GM18909 (cell line): ENCODE results near the gene RPS2.

Experiments used
- ATAC-seq: cut with Tn5 transposase; IDR thresholded peaks from one replicate; pipeline ENCODE4 v1.9.1; 2021; ENCODE audit warnings: mild to moderate bottlenecking; ENCODE audit not compliant: unreplicated experiment, poor library complexity

The RPS2 gene

DNA sequence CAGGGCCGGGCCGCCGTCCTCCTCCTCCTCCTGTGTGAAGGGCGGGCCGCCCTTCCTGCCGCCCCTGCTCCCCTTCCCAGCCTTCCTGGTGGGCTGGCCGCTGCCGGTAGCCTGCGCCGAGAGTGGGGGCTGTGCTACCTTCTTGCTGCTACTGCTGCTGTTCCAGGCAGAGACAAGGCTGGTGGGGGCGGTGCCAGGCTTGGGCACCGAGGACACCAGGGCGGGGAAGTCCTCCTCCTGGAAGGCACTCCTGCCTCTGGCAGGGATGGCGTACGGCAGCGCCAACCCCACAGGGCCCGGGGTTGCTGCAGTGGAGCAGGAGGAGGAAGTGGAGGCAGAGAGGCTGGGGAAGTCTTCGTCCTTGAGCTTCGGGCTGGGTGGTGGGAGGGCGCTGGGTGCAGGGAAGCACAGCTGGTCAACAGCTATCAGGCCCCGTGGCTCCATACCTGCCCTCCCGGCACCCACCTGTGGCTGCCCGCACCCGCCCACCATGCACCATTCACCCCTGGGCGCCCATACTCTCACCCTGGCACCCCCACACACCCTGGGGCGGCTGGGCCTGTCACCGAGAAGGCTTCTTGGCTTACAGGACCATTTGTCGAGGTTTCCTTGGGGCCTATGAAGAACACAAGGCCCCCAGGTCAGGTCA lies 35.4 kb upstream of the RPS2 start:
- ATAC-seq, result no peak

DNA sequence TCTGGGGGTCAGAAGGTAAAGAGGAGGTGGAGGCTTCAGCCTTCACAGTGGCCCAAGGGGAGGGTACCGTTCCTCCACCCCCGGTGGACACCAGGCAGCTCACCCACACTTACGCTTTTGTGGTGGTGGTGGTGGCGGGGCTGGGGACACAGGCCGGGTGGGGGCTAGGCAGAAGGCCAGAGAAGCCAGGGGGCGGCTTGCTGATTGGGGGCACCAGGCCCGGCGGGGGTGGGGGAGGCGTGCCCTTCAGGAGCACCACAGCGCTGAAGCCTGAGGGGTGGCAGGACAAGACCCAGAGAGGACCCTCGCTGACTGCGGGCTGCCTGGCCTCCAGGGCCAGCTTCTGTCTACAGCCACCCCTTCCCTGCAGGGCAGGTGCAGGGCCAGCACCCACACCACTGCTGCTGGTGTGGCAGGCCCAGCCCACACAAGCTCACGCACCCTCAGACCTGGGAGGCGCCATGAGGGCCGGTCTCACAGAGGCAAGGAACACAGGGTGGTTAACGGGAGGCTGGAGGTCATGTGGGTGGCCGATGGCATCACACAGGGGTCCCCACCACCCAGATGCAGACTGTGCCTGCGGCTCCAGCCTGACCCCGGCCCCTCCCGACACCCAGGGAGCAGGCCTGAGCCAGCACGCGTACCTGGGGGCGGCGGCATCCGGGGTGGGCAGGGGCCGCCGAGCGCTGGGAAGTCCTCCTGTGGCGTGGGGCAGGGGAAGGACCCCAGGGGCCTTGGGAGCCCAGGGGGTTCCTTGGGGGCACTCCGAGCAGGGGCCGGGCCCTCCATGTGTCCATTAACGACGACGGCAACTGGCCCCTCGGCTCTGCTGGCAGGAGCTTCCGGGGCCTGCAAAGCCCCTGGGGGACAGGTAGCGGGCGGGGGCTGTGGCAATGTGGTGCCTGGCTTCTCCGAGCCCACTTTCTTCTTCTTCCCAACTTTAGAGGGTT lies 34.5 kb upstream of the RPS2 start:
- no peak for ATAC-seq

GRCh38 chr16:1998360-1998835 lies 33.8 kb upstream of the RPS2 start:
- no peak for ATAC-seq

DNA sequence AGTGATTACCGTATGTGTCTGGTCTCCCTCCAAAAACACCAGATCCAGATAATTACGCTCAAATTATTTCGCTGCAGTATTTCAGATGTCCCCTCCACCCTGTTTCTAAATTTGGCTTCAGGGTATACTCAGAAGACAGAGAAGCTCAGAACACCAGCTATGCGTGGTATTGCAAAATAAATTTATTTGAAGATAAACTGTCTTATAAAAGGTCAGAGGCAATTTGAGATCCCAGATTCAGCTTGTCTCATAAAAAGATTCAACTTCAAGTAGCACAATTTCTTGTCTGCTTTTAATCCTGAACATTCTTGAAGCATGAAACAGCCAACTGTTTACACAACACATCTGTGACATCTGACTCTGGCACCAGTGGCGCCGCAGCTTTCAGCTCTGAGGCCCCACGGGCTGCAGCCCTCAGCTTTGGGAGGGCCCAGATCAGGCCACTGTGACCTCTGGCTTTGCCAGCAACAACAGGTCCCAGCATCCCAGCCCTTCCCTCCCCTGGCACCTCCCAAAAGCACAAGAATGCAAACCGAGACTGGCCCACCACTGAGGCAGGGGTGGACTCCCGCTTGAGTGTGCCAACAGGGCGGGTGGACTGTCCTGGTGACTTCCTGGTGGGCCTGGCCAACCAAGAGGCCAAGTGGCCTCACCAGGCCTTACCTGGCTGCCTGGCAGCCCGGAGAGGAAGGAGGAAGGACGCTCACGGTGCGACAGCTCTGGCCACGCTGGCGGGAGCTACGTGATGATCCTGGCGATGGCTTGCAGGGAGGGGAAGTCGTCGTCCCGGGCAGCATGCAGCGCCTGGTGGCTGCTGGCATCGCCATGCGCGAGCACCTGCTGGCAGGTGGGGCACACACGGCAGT lies 33.1 kb upstream of the RPS2 start:
- ATAC-seq, result no peak

GRCh38 chr16:1993731-1994131 lies 29.1 kb upstream of the RPS2 start:
- no peak for ATAC-seq

GRCh38 chr16:1992704-1993317 lies 28.2 kb upstream of the RPS2 start:
- no peak for ATAC-seq

- ATAC-seq, result peak; percentile 47
Measured at GRCh38 chr16:1991948-1992703, 27.5 kb upstream of the RPS2 start.

- ATAC-seq, result peak; percentile 9
Measured at GRCh38 chr16:1991588-1991947, 26.9 kb upstream of the RPS2 start.

- ATAC-seq, result peak; percentile 34
Measured at GRCh38 chr16:1991135-1991551, 26.5 kb upstream of the RPS2 start.

DNA sequence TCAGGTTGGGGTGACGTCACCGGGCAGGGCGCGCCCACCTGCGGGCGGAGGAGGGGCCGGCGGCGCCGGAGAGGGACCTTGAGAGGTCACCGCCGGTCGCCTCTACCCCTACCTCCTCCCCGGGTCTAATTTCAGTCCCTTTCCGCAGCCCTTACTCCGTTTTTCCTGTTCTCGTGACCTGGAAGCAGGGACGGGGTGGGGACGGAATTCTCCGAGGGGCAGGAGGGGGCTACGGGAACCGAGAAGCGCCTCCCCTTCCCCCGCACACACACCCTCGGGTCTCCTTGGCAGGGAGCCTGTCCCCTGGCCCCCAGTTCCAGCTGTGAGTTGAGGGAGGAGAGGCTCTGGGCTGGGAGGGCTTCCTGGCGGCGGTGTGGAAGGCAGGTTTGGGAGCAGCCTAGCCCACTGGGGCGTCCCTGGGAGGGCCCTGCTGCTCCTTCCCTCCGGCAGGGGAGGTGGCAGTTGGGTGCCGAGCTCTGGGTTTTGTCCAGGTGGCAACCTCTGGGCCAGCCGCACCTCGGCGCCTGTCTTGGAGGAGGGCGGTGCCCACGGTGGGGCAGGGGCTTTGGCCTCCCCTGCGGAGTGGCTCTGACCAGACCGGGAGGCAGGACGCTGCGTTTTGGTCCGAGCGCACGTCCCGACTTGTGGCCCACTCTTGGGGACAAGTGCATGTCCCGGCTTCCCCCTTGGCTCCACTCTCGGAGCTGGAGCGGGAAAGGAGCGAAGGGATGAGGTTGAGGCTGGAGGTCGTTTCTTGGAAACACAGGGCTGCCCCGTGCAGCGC lies 25.9 kb upstream of the RPS2 start:
- ATAC-seq, result no peak

GRCh38 chr16:1990101-1990350 lies 25.4 kb upstream of the RPS2 start:
- ATAC-seq, result no peak

DNA sequence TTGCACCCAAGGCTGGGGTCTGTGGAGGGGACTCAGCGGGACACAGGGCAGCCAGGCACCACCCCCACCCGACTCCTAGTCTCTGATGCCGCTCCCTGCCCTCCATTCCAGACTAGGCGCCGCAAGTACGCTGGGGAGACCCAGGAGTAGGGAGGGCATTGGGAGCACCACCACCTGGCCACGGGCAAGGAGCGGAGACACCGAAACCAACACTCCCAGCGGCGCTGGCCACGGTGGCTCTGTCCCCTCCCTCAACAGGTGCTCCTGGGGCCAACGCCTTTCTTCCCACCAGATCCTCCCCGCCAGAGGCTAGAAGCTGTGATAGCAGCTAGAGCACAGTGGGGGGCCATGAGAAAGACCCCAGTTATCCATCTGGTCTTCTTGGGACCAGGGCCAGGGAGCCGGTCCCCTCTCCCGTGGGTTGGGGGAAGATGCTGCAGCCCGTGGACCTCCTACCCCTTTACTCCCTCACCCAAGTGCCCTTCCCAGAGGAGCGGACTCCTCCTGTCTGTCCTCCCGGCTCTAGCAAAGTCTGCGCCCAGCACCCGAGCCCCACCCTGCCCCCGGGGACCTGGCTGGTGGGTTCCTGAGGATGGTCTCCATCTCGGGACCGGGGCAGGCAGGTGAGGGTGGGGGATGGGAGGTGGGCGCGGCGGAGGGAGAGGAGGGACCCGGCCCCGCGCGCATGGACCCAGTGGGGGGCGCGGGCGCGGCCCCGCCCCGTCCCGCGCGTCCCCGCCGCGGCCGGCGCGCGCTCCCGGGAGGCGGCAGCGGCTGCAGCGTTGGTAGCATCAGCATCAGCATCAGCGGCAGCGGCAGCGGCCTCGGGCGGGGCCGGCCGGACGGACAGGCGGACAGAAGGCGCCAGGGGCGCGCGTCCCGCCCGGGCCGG lies 24.8 kb upstream of the RPS2 start, which contains the start of gene SYNGR3:
Gene SYNGR3 (plus strand): TSS at position 762 of the 892 bp plus-strand sequence. CDS start 133 bp downstream, outside the sequence.
- ATAC-seq, result no peak

DNA sequence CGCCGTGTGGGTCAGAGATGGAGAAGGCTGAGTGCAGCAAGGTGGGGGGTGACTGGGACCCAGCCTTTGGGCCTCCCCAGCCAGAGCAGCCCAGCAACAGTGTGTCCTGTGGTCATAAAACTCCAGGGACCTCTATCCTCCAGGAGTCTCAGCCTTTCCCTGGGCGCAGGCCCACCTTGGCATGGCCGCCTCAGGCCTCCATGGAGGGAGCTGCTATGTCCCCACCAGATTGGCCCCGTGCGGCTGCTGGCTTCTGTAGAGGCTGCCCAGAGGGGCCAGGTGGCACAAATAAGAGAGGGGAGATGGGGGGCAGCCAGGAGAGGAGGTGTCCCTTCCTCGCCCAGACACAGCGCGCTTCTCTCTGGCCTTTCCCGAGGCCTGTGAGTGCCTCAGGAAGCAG lies 22.6 kb upstream of the RPS2 start:
- no peak for ATAC-seq

- ATAC-seq, result no peak
Measured at GRCh38 chr16:1985466-1986150, 21.0 kb upstream of the RPS2 start.

DNA sequence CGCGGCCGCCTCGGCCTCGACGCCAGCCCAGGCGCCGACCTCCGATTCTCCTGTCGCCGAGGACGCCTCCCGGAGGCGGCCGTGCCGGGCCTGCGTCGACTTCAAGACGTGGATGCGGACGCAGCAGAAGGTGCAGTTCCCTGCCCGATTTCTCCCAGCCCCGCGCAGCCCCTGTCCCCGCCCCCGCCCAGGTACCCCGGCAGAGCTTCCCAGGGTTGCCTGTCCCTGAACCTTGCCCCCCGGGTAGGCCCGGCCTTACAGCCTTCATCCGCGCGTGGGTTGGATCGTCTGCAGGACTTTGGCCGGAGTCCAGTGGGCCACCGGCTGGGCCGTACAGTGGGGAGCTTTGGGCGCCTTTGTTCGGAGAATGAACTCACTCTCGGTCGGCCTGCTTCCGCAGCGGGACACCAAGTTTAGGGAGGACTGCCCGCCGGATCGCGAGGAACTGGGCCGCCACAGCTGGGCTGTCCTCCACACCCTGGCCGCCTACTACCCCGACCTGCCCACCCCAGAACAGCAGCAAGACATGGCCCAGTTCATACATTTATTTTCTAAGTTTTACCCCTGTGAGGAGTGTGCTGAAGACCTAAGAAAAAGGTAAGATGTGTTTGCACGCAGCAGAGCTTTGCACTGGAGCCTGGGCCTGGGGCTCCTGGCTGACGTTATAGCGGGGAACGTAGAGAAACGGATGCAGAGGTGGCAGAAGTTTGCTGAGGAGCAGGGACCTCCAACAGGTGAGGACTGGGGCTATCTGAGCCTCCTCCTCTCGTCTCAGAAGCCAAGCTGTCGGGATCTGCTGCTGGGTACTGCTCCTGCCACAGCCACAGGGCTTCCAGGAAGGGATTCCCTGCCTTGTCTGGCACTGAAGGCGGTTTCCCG lies 20.0 kb upstream of the RPS2 start:
- no peak for ATAC-seq

DNA sequence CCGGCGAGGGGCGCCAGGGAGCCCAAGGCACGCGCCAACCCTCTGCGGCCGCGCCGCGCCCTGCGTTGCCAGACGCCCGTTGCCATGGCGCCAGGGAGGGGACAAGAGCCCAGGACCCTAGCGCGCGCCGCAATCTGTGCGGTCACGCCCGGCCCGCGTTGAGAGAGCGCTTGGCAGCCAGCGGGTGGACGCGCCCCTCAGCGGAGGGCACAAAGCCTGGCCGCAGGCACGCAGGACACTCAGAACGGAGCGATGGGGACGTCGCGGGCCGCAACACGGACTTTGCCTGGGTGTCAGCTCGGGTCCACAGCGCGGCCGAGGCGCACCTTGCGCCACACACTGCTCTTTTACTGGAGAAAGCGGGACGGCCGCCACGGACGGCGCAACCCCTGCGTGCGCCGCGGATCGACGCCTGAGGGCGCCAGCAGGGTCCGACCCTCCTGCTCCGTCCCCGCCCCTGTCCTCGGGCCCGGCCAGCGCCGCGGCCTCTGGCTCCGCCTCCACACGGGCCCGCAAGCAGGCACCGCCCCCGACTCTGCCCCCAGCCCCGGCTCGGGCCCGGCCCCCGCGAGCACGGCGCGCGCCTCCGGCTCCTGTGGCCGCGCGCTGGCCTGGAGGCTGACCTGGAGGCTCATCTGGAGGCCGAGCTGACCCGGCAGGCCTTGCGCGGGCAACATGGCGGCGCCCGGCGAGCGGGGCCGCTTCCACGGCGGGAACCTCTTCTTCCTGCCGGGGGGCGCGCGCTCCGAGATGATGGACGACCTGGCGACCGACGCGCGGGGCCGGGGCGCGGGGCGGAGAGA lies 19.1 kb upstream of the RPS2 start, which contains the start of gene GFER:
Gene GFER (plus strand): TSS at position 650 of the 803 bp plus-strand sequence. CDS start 26 bp downstream, at position 676.
- peak; percentile 83 for ATAC-seq
